Transverse colon (tissue), 3 donors: Measurements from ENCODE around the gene IPO4.

ENCODE experiments used
- EP300 ChIP-seq: sonication (generic); formaldehyde crosslinking; IDR thresholded peaks from one replicate; pipeline ENCODE4 v1.6.1; 2017; ENCODE audit warnings: antibody characterized with exemption, low read depth
- POLR2A ChIP-seq: fragments of 450-650 bp; IDR thresholded peaks from one replicate; pipeline ENCODE4 v1.6.1; 2016; ENCODE audit warnings: antibody characterized with exemption, mild to moderate bottlenecking, moderate library complexity
- TF ChIP-seq, protein P1 (sequence below), 5 experiments: fragments of 200-600 bp in 3 of 5; fragments of 450-650 bp in 2 of 5; sonication (generic) in 3 of 5; IDR thresholded peaks; 1 replicate in 2 of 5; 2 replicates in 3 of 5; pipeline ENCODE4 v1.5.1; 2016 to 2017; ENCODE audit warnings: antibody characterized with exemption in 5 of 5, inconsistent platforms in 3 of 5, mild to moderate bottlenecking in 2 of 5, moderate library complexity in 1 of 5

DNA sequence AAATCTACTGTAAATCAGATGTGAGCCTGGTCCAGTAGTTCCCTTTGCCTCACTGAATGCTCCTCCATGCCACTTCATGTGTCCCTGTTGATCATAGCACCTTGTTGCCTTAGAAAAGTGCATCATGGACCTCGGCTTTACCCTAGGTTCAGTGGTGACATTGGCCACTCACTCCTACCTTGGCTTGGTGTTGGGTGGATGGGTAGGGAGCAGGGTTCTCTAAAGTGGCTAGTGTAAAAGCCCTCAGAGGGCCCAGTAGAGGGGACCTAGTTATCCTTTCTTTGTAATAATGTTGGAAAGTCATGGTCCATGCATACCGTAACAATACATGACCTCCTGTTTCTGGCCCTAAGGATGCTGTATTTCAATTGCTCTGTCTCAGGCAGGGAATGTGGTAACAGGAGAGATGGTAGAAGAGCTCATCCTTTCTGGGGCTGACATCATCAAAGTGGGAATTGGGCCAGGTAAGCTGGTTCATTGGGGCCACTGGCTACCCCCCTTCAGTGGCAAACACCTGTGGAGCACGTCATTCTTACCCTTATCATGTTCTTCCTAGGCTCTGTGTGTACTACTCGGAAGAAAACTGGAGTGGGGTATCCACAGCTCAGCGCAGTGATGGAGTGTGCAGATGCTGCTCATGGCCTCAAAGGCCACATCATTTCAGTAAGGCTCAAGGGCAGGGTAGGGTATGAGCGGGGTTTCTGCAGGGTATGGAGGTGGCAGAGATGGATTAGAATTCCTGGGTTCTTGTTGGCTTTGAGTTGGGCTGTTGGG is 48.3 kb upstream of the IPO4 start:
- TF ChIP-seq, protein P1, sequence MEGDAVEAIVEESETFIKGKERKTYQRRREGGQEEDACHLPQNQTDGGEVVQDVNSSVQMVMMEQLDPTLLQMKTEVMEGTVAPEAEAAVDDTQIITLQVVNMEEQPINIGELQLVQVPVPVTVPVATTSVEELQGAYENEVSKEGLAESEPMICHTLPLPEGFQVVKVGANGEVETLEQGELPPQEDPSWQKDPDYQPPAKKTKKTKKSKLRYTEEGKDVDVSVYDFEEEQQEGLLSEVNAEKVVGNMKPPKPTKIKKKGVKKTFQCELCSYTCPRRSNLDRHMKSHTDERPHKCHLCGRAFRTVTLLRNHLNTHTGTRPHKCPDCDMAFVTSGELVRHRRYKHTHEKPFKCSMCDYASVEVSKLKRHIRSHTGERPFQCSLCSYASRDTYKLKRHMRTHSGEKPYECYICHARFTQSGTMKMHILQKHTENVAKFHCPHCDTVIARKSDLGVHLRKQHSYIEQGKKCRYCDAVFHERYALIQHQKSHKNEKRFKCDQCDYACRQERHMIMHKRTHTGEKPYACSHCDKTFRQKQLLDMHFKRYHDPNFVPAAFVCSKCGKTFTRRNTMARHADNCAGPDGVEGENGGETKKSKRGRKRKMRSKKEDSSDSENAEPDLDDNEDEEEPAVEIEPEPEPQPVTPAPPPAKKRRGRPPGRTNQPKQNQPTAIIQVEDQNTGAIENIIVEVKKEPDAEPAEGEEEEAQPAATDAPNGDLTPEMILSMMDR (IDR thresholded peaks at IDR 0.05) = no peak
- TF ChIP-seq POLR2A = no peak
- no peak for TF ChIP-seq EP300
